Neural cell (in vitro differentiated cells): ENCODE measurements around the gene BUB3.

ENCODE experiments used
- MXI1 ChIP-seq: fragments of 450-650 bp; conservative IDR thresholded peaks from 2 replicates; pipeline ENCODE4 v1.6.1; 2014; ENCODE audit warnings: antibody characterized with exemption, mild to moderate bottlenecking; ENCODE audit not compliant: poor library complexity, severe bottlenecking
- TF ChIP-seq, protein P1 (sequence below): fragments of 450-650 bp; IDR thresholded peaks from 2 replicates; pipeline ENCODE4 v1.5.1; 2014; ENCODE audit warnings: antibody characterized with exemption, mild to moderate bottlenecking, moderate library complexity; ENCODE audit not compliant: poor library complexity, severe bottlenecking

DNA sequence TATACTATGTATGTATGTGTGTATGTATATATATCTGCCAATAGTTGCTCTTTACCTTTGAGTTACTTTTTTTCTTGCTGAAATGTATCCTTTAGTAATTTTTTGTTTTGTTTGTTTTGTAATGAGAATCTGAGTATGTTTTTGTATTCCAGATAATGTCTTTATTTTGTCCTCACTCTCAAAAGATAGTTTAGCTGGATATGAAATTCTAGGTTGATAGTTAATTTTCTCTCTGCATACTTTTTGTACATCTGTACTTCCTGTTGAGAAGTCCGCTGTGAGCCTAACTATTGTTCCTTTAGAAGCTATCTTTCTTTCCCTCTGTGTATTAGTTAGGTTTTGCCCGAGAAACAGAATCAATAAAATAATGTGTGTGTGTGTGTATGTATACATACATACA, 29.5 kb downstream of the BUB3 start:
- TF ChIP-seq, protein P1, sequence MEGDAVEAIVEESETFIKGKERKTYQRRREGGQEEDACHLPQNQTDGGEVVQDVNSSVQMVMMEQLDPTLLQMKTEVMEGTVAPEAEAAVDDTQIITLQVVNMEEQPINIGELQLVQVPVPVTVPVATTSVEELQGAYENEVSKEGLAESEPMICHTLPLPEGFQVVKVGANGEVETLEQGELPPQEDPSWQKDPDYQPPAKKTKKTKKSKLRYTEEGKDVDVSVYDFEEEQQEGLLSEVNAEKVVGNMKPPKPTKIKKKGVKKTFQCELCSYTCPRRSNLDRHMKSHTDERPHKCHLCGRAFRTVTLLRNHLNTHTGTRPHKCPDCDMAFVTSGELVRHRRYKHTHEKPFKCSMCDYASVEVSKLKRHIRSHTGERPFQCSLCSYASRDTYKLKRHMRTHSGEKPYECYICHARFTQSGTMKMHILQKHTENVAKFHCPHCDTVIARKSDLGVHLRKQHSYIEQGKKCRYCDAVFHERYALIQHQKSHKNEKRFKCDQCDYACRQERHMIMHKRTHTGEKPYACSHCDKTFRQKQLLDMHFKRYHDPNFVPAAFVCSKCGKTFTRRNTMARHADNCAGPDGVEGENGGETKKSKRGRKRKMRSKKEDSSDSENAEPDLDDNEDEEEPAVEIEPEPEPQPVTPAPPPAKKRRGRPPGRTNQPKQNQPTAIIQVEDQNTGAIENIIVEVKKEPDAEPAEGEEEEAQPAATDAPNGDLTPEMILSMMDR, result no peak
- no peak for TF ChIP-seq MXI1
